T-helper 1 cell treated with Interleukin-12 subunit alpha and Interleukin-12 subunit beta and Interleukin-4 antibody, amounts not matched to agents 30 ng/mL and 1 ng/mL, for 36 hours (primary cell): Measurements from ENCODE around the gene BST1. TPM values are rescaled to one million over a fixed set of nuclear protein-coding genes. Genes with fewer than 3 reads are reported as not detected.

ENCODE experiments used
- intact Hi-C: fragments of 100-400 bp; cut with micrococcal nuclease; formaldehyde crosslinking; loops from one replicate; pipeline ENCODE4 v1.15.1; 2024
- total RNA-seq: library from RNA; stranded (reverse); gene quantifications from 2 replicates; pipeline ENCODE4 v1.2.3, GENCODE V29; 2022

The BST1 gene
- total RNA-seq, 1 donor from 2014 or later, result 0.88 TPM

- intact Hi-C loops, result no loop called here
These were observed 39.3 kb downstream of the BST1 start for GRCh38 chr4:15742083-15742582.

GRCh38 chr4:15742637-15743036, 39.8 kb downstream of the BST1 start:
- intact Hi-C loops, result no loop called here

DNA sequence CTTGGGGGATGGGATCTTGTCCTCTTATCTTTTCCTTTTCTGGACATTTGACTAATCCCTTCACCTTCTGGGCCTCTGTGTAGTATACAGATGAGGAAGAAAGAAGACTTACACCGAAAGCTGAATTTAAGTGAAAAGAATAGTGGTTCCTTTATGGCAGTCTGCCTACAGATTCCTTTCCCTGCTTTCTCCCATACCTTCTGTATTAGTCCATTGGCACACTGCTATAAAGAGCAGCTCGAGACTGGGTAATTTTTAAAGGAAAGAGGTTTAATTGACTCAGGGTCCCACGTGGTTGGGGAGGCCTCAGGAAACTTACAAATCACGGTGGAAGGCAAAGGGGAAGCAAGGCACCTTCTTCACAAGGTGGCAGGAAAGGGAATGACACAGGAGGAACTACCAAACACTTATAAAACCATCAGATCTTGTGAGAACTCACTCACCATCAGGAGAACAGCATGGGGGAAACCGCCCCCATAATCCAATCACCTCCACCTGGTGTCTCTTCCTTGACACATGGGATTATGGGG, 41.2 kb downstream of the BST1 start:
- intact Hi-C loops, result no loop called here

GRCh38 chr4:15746110-15746509, 43.2 kb downstream of the BST1 start:
- intact Hi-C loops, result no loop called here

DNA sequence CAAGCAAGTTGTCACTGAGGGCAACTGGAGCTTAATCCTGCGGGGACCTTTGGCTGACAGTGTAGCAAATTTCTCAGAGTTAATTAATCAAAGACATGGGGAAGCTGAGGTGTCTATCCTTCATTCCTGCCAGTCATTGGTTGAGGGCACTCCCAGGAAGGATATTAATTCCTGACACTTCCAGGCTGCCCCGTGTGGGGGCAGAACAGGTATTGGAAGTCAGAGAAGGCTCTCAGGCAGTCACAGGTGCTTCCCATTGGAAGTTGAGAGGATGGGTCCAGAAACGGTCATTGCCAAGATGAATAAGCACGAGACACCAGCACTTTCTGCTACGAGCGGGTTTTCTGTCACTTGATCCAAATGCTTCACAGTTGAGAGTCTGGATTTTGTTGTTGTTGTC, 46.1 kb downstream of the BST1 start:
- intact Hi-C loops, result no loop called here

DNA sequence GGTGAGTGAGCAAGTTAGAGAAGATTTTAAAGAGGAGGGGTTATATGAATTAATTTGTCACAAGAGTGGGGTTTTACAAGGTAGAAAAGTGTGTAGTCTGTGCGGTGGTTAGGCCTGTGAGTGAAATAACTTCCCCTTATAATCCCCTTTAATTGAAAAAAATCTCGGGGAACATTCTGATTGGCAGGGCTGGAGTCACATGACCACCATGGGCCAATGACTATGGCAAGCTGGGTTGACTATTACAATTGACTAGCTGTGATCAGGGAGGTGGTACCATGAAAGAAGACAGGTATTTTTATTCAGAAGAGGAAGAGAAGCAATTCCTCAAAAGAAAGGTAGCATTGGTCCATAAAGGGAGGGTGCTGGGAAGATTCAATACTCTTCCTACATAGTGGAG, 48.3 kb downstream of the BST1 start:
- intact Hi-C loops, result loop anchor here (10.0 kb wide), 2 partner anchors 826 to 1584 kb away; no protein-coding TSS in a partner anchor

DNA sequence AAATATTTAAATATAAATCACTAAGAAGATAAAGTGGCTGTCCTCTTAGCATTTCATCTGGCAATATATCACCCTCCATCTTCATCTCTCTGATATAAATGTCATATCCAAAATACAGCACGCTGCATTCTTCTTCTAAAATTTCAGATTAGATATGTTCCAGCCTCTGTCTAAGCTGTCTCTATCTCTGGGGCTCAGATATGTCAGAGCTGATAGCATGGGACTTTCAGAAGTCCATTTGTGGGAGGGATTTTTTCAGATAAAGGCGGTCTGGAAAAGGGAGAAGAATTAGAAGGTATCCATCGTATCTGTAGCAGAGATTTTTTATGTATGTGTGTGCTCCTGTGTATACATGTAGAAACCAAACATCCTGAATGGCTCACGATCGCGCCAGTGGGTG, 50.2 kb downstream of the BST1 start:
- intact Hi-C loops, result loop anchor here (10.0 kb wide), 2 partner anchors 828 to 1582 kb away; no protein-coding TSS in a partner anchor

DNA sequence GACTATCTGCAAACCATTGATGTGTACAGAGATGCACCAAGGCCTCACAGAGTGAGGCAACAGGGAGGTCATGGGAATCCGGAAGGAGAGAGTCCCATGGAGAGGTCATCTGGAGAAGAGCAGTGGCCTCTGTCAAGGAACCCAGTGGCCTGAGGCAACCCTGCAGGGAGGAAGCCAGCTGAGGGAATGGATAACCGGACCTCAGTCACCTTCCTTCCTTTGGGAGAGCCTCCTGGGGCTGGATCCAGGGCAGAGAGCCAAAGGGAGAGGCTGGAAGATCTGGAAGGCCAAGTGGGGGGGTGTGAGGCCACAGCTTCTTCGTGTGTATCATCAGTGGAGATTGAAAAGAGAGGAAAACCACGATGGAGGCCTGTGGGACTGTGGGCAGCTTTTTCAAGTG, 50.9 kb downstream of the BST1 start:
- intact Hi-C loops, result loop anchor here (10.0 kb wide), 2 partner anchors 829 to 1581 kb away; no protein-coding TSS in a partner anchor

- intact Hi-C loops, result loop anchor here (10.0 kb wide), 2 partner anchors 830 to 1580 kb away; no protein-coding TSS in a partner anchor
These were observed 51.5 kb downstream of the BST1 start for GRCh38 chr4:15754323-15754722.

DNA sequence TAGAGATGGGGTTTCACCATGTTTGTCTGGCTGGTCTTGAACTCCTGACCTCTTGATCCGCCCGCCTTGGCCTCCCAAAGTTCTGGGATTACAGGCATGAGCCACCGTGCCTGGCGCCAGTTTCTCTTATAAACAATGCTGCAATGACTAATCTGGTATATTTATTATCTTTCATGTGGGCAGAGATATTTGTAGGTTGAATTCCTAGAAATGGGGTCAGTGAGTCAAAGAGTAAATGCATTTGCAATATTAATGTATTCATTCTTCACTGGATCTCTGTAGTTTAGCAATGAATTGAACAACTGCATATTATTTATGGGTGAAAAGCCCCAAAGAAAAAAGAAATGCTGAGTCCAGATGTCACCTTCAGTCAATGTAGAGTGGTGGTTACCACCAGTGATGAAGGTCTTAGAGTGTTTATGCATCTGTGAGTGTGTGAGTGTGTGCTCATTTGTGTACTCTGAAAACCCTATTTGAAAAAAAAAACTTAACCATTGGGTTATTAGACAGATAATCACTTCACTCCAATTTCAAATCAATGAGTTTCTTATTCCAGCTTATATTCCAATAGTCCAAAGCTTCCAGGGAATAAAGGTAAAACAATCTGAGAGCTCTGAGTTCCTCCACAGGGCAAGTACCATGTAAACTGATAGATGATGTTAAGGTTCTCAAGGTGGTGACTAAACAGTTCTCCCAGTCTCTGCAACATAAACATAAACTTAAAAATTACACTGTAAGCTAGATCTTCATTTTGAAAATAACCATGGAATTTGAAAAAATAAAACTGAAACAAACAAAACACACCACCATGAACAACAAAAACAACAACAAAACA, 52.7 kb downstream of the BST1 start:
- intact Hi-C loops, result loop anchor here (1.0 to 10.0 kb wide), 13 partner anchors 11 to 1822 kb away; partner anchors contain the start of genes CD38, CPEB2, FAM200B and FBXL5

DNA sequence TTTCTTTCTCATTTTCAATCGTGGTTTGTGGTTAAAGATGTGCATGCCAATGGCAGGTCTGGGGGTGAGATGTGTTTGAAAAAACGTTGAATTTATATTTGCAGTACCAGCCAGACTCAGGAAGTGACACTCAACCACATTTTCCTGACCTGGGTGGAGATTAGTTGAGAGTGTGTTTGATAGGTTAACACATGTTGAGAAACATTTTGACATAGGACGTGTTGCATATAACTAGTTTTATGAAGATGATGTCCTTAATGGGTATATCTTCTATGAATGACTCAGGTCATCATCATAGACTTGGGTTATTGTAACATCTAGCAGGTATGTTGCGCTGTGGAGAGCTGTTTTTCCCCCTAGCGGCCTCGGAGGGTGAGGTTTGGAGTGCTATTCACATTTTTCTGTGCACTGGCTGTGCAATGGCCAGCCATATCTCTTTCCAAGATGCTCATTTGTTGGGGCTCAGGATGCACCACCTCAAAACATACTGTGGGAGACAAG, 53.5 kb downstream of the BST1 start:
- intact Hi-C loops, result loop anchor here (1.0 to 10.0 kb wide), 13 partner anchors 10 to 1821 kb away; partner anchors contain the start of genes CD38, CPEB2, FAM200B and FBXL5

- intact Hi-C loops, result loop anchor here (2.0 to 10.0 kb wide), 4 partner anchors 470 to 1820 kb away; partner anchors contain the start of genes LAP3 and TAPT1
These were observed 54.2 kb downstream of the BST1 start for GRCh38 chr4:15757054-15757453.

- intact Hi-C loops, result loop anchor here (5.0 to 10.0 kb wide), 3 partner anchors 833 to 1819 kb away; partner anchors contain the start of gene LAP3
These were observed 55.4 kb downstream of the BST1 start for GRCh38 chr4:15758294-15758693.

DNA sequence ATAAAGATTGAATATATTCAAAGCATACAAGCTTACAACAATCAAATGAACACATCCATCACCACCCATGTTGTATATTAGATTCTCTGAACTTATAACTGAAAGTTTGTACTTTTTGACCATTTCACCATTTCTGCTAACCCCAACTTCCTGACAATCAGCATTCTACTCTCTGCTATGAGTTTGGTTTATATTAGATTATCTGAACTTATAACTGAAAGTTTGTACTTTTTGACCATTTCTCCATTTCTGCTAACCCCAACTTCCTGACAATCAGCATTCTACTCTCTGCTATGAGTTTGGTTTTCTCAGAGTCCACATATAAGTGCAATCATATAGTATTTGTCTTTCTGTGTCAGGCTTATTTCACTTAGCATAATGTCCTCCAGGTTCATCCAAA, 59.6 kb downstream of the BST1 start:
- intact Hi-C loops, result loop anchor here (1.0 kb wide), 1 partner anchor 9 kb away; no protein-coding TSS in a partner anchor

DNA sequence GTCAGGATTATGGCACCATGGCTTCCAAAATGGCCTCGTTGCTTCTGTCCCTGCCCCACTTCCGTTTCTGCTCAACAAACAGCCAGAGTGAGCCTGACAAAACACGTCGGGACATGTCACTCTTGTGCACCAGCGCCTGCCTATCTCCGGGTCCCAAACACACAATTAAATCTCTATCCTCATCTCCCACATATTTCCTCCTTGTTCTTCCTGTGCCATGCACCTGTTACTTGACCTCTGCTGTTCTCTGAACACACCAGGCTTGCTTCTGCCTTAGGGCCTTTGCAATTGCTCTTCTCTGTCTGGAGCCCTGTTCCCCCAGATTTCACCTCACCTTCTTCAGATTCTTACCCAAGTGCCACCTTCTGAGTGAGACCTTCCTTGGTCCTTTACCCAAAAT, 62.5 kb downstream of the BST1 start:
- intact Hi-C loops, result no loop called here

DNA sequence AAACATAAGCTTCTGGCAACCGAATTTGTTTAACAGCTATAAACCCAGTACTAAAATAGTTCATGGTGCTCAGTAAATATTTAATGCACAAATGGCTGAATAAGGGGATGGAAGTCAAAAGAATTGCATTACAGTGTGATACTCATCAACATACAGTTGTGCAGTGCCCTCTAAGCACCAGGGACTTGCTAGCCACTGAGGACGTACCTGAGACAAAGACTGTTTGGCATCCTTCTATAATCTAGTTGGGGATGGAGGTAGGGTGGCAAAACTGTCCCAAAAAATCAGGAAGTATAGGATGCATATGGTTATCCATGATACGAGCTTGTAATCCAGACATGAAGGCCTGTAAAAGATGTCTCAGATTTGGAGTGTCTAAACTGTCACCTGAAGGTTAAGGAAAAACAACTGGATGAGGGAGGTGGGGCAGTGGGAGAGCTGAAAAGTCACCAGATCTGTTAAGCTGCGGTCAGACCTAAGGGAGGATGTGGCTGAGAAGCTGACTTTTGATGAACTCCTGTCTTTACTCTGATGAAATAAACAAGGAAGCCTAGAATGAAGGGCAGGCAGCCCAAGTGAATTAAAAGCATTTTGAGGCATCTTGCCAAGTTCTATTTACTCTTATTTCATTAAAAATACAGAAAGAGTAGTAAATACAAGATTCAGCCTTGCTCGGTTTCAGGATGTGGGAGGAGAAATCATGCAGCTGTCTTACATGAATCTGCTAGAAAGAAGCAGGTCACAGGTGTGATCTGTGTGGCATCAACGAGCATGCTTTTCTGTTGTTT, 63.2 kb downstream of the BST1 start:
- intact Hi-C loops, result loop anchor here (1.0 kb wide), 2 partner anchors 10 to 12 kb away; partner anchors contain the start of gene CD38

GRCh38 chr4:15766821-15767220, 64.0 kb downstream of the BST1 start:
- intact Hi-C loops, result loop anchor here (1.0 kb wide), 2 partner anchors 11 kb away; partner anchors contain the start of gene CD38

GRCh38 chr4:15769202-15769601, 66.3 kb downstream of the BST1 start:
- intact Hi-C loops, result no loop called here

DNA sequence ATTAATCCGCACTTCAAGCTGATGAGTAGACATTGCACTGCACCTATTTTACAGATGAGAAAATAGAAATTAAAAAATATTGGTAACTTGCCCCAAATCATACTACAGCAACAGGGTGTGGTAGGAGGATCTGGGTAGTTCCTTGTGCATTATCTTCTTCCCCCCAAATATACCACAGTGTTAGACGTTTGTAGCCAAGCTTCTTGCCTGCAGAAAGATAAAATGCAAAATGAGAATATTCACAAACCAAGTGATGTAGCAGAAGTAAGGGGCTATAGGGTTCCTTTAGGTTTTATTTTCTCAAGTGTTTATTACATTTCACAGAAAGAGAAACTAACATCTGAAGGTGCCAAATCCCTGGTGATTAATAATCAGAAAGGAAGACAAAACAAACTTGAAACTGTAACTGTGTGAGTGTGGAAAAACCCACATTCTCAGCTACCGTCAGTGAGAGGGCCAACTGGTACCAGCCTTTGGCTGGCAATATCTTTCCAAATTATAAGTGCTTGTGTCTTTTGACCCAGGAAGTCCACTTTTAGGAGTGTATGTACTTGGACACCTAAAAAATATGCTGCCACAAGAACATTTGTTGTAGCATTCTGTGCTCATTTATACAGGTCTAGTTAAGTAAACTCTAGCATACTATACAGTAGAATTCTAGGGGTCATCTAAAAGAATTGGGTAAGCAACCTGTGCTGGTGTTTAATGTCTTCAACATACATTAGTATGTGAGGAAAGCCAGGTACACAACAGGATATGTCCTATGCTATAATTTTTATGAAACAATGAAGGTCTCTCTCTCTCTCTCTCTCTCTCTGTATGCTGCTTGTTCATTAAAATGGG, 68.6 kb downstream of the BST1 start:
- intact Hi-C loops, result loop anchor here (1.0 kb wide), 3 partner anchors 9 to 15 kb away; no protein-coding TSS in a partner anchor

DNA sequence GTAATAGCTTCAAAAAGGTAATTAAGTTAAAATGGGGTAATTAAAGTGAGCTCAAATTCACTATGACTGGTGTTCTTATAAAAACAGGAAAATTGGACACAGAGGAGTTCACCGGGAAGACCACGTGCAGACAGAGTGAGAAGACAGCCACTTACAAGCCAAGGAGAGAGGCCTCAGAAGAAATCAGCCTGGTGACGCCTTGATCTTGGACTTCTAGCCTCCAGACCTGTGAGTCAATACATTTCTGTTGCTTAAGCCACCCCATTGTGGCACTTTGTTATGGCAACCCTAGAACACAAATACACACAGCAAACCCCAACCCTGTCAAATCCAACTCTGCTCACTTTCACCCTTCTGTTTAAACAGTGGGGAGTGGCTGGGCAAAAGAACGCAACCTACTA, 71.2 kb downstream of the BST1 start:
- intact Hi-C loops, result no loop called here
